ENCODE data around the gene PPP3CA. TPM values are rescaled to one million over a fixed set of nuclear protein-coding genes. Genes with fewer than 3 reads are reported as not detected.

Gene PPP3CA
- total RNA-seq, 2 experiments from 2014 or later = 14.3 to 14.6 TPM

- no peaks in the 10 kb centered on the region for H3K36me3 Mint-ChIP-seq
- ChIA-PET CTCF (no interaction called here), POLR2A (no interaction called here)
- no peak overlapping the region for H3K27ac Mint-ChIP-seq
- no peaks in the 10 kb centered on the region for H3K27me3 Mint-ChIP-seq
- peaks cover 30% of the 10 kb centered on the region for H3K4me1 Mint-ChIP-seq (ENCODE audit: low read depth)
- no peak overlapping the region for H3K4me3 Mint-ChIP-seq
- no peak for DNase-seq
- intact Hi-C loops (cut with micrococcal nuclease) = loop anchor here (2.0 kb wide), 1 partner anchor 58 kb away; no protein-coding TSS in a partner anchor
- no peaks in the 10 kb centered on the region for H3K9me3 Mint-ChIP-seq
Measured at GRCh38 chr4:101264993-101265815, 82.1 kb downstream of the PPP3CA start.

GRCh38 chr4:101264512-101264911 is 82.8 kb downstream of the PPP3CA start:
- no peaks in the 10 kb centered on the region for H3K9me3 Mint-ChIP-seq
- no peaks in the 10 kb centered on the region for H3K27me3 Mint-ChIP-seq
- intact Hi-C loops (cut with micrococcal nuclease) = loop anchor here (2.0 kb wide), 1 partner anchor 58 kb away; no protein-coding TSS in a partner anchor
- peaks cover 37% of the 10 kb centered on the region for H3K4me1 Mint-ChIP-seq (ENCODE audit: low read depth)
- no peak overlapping the region for H3K27ac Mint-ChIP-seq
- no peak overlapping the region for H3K4me3 Mint-ChIP-seq
- ChIA-PET CTCF (no interaction called here), POLR2A (no interaction called here)
- H3K36me3 Mint-ChIP-seq = no peaks in the 10 kb centered on the region
- no peak for DNase-seq

- no peaks in the 10 kb centered on the region for H3K27me3 Mint-ChIP-seq
- H3K36me3 Mint-ChIP-seq = no peaks in the 10 kb centered on the region
- intact Hi-C loops (cut with micrococcal nuclease) = no loop called here
- no peak for DNase-seq
- H3K9me3 Mint-ChIP-seq = no peaks in the 10 kb centered on the region
- no peak overlapping the region for H3K27ac Mint-ChIP-seq
- no peak overlapping the region for H3K4me3 Mint-ChIP-seq
- POLR2A ChIA-PET = no interaction called here
- CTCF ChIA-PET = interaction anchor here (1.2 to 1.6 kb wide), 2 partner anchors 10 to 468 kb away, joined by 3 read pairs; no protein-coding TSS in a partner anchor
- peaks cover 49% of the 10 kb centered on the region for H3K4me1 Mint-ChIP-seq (ENCODE audit: low read depth)
Measured at GRCh38 chr4:101262683-101263082, 84.6 kb downstream of the PPP3CA start.

GRCh38 chr4:101259876-101260275 is 87.5 kb downstream of the PPP3CA start:
- H3K36me3 Mint-ChIP-seq = no peaks in the 10 kb centered on the region
- H3K27ac Mint-ChIP-seq = no peak overlapping the region
- peaks cover 52% of the 10 kb centered on the region for H3K4me1 Mint-ChIP-seq (ENCODE audit: low read depth)
- POLR2A ChIA-PET = no interaction called here
- no peak for DNase-seq
- CTCF ChIA-PET = no interaction called here
- H3K27me3 Mint-ChIP-seq = no peaks in the 10 kb centered on the region
- intact Hi-C loops (cut with micrococcal nuclease) = no loop called here
- no peaks in the 10 kb centered on the region for H3K9me3 Mint-ChIP-seq
- H3K4me3 Mint-ChIP-seq = no peak overlapping the region

GRCh38 chr4:101258883-101259282 is 88.4 kb downstream of the PPP3CA start:
- no peak overlapping the region for H3K4me3 Mint-ChIP-seq
- no peak overlapping the region for H3K27ac Mint-ChIP-seq
- H3K36me3 Mint-ChIP-seq = no peaks in the 10 kb centered on the region
- DNase-seq = no peak
- peaks cover 48% of the 10 kb centered on the region for H3K4me1 Mint-ChIP-seq (ENCODE audit: low read depth)
- ChIA-PET CTCF (no interaction called here), POLR2A (no interaction called here)
- intact Hi-C loops (cut with micrococcal nuclease) = no loop called here
- H3K9me3 Mint-ChIP-seq = no peaks in the 10 kb centered on the region
- H3K27me3 Mint-ChIP-seq = no peaks in the 10 kb centered on the region

- no peak overlapping the region for H3K27ac Mint-ChIP-seq
- ChIA-PET POLR2A (no interaction called here), CTCF (no interaction called here)
- no peak for DNase-seq
- no peak overlapping the region for H3K4me3 Mint-ChIP-seq
- no peaks in the 10 kb centered on the region for H3K27me3 Mint-ChIP-seq
- intact Hi-C loops (cut with micrococcal nuclease) = no loop called here
- H3K9me3 Mint-ChIP-seq = no peaks in the 10 kb centered on the region
- peaks cover 52% of the 10 kb centered on the region for H3K4me1 Mint-ChIP-seq (ENCODE audit: low read depth)
- no peaks in the 10 kb centered on the region for H3K36me3 Mint-ChIP-seq
Measured at GRCh38 chr4:101256222-101256621, 91.1 kb downstream of the PPP3CA start.

GRCh38 chr4:101254776-101255175 is 92.5 kb downstream of the PPP3CA start:
- intact Hi-C loops (cut with micrococcal nuclease) = no loop called here
- Mint-ChIP-seq H3K27me3 (no peaks in the 10 kb centered on the region), H3K27ac (no peak overlapping the region), H3K4me1 (ENCODE audit: low read depth) (peaks cover 39% of the 10 kb centered on the region), H3K9me3 (no peaks in the 10 kb centered on the region), H3K4me3 (no peak overlapping the region), H3K36me3 (no peaks in the 10 kb centered on the region)
- POLR2A ChIA-PET = no interaction called here
- CTCF ChIA-PET = no interaction called here
- no peak for DNase-seq

GRCh38 chr4:101253121-101253520 is 94.2 kb downstream of the PPP3CA start:
- no peak overlapping the region for H3K27ac Mint-ChIP-seq
- no peaks in the 10 kb centered on the region for H3K27me3 Mint-ChIP-seq
- peaks cover 26% of the 10 kb centered on the region for H3K4me1 Mint-ChIP-seq (ENCODE audit: low read depth)
- H3K36me3 Mint-ChIP-seq = no peaks in the 10 kb centered on the region
- H3K4me3 Mint-ChIP-seq = no peak overlapping the region
- POLR2A ChIA-PET = no interaction called here
- H3K9me3 Mint-ChIP-seq = no peaks in the 10 kb centered on the region
- no peak for DNase-seq
- CTCF ChIA-PET = interaction anchor here (1.8 kb wide), 1 partner anchor 9 kb away, joined by 3 read pairs; no protein-coding TSS in a partner anchor
- intact Hi-C loops (cut with micrococcal nuclease) = no loop called here

GRCh38 chr4:101252721-101253120 is 94.6 kb downstream of the PPP3CA start:
- no peak overlapping the region for H3K27ac Mint-ChIP-seq
- H3K36me3 Mint-ChIP-seq = no peaks in the 10 kb centered on the region

GRCh38 chr4:101251261-101251660 is 96.1 kb downstream of the PPP3CA start:
- ChIA-PET POLR2A (no interaction called here), CTCF (no interaction called here)
- no peaks in the 10 kb centered on the region for H3K9me3 Mint-ChIP-seq
- H3K4me1 Mint-ChIP-seq (ENCODE audit: low read depth) = peaks cover 17% of the 10 kb centered on the region
- DNase-seq = no peak
- H3K4me3 Mint-ChIP-seq = no peak overlapping the region
- H3K27me3 Mint-ChIP-seq = no peaks in the 10 kb centered on the region
- no peaks in the 10 kb centered on the region for H3K36me3 Mint-ChIP-seq
- no peak overlapping the region for H3K27ac Mint-ChIP-seq
- intact Hi-C loops (cut with micrococcal nuclease) = no loop called here

More at GRCh38 chr4:101252721-101253120, 94.6 kb downstream of the PPP3CA start:
- Mint-ChIP-seq H3K4me3 (no peak overlapping the region), H3K9me3 (no peaks in the 10 kb centered on the region), H3K27me3 (no peaks in the 10 kb centered on the region), H3K4me1 (ENCODE audit: low read depth) (peaks cover 23% of the 10 kb centered on the region)
- CTCF ChIA-PET = interaction anchor here (1.8 kb wide), 1 partner anchor 9 kb away, joined by 3 read pairs; no protein-coding TSS in a partner anchor
- intact Hi-C loops (cut with micrococcal nuclease) = no loop called here
- DNase-seq = no peak
- POLR2A ChIA-PET = no interaction called here

GRCh38 chr4:101244349-101244748 is 103.0 kb downstream of the PPP3CA start:
- POLR2A ChIA-PET = no interaction called here
- no peaks in the 10 kb centered on the region for H3K36me3 Mint-ChIP-seq
- DNase-seq = no peak
- CTCF ChIA-PET = no interaction called here
- no peak overlapping the region for H3K4me3 Mint-ChIP-seq
- H3K27me3 Mint-ChIP-seq = no peaks in the 10 kb centered on the region
- H3K9me3 Mint-ChIP-seq = no peaks in the 10 kb centered on the region
- H3K27ac Mint-ChIP-seq = no peak overlapping the region
- H3K4me1 Mint-ChIP-seq (ENCODE audit: low read depth) = peaks cover 14% of the 10 kb centered on the region
- intact Hi-C loops (cut with micrococcal nuclease) = no loop called here

GRCh38 chr4:101242441-101242840 is 104.9 kb downstream of the PPP3CA start:
- H3K27me3 Mint-ChIP-seq = no peaks in the 10 kb centered on the region
- H3K4me1 Mint-ChIP-seq (ENCODE audit: low read depth) = peaks cover 18% of the 10 kb centered on the region
- no peak overlapping the region for H3K27ac Mint-ChIP-seq
- intact Hi-C loops (cut with micrococcal nuclease) = no loop called here
- no peaks in the 10 kb centered on the region for H3K36me3 Mint-ChIP-seq
- H3K4me3 Mint-ChIP-seq = no peak overlapping the region
- DNase-seq = no peak
- ChIA-PET POLR2A (no interaction called here), CTCF (no interaction called here)
- no peaks in the 10 kb centered on the region for H3K9me3 Mint-ChIP-seq

GRCh38 chr4:101240099-101240498 is 107.2 kb downstream of the PPP3CA start:
- POLR2A ChIA-PET = no interaction called here

More at GRCh38 chr4:101240099-101240498, 107.2 kb downstream of the PPP3CA start:
- no peaks in the 10 kb centered on the region for H3K27me3 Mint-ChIP-seq
- H3K4me1 Mint-ChIP-seq (ENCODE audit: low read depth) = peaks cover 18% of the 10 kb centered on the region
- DNase-seq = no peak
- H3K4me3 Mint-ChIP-seq = no peak overlapping the region
- intact Hi-C loops (cut with micrococcal nuclease) = no loop called here
- H3K27ac Mint-ChIP-seq = no peak overlapping the region
- CTCF ChIA-PET = no interaction called here
- no peaks in the 10 kb centered on the region for H3K9me3 Mint-ChIP-seq
- H3K36me3 Mint-ChIP-seq = no peaks in the 10 kb centered on the region

Measured in activated CD4-positive, alpha-beta memory T cell treated with anti-CD3 and anti-CD28 coated beads for 36 hours (primary cell).